Lower leg skin (tissue), 3 donors: ENCODE measurements around the gene CSF3R.

ENCODE experiments used
- CTCF ChIP-seq, 3 donors: fragments of 450-650 bp; IDR thresholded peaks; one replicate each; pipeline ENCODE4 v1.5.1; 2016; ENCODE audit warnings: antibody characterized with exemption in 3 of 3, mild to moderate bottlenecking in 3 of 3, moderate library complexity in 2 of 3
- POLR2A ChIP-seq, 2 donors: fragments of 450-650 bp; IDR thresholded peaks; one replicate each; pipeline ENCODE4 v1.6.1; 2016 to 2017; ENCODE audit warnings: antibody characterized with exemption in 2 of 2, mild to moderate bottlenecking in 1 of 2, moderate library complexity in 1 of 2

- no peak for TF ChIP-seq CTCF (IDR thresholded peaks at IDR 0.05)
- TF ChIP-seq POLR2A (IDR thresholded peaks at IDR 0.05) = no peak
These were observed 27.3 kb downstream of the CSF3R start for GRCh38 chr1:36455386-36455785.
